CD4-positive, alpha-beta T cell treated with Interleukin-6 for 4 hours (primary cell): ENCODE results near the gene DUSP28.
"Not testable (repeated sequence)": the region's sequence is repeated elsewhere in the genome, so short reads cannot be mapped to it uniquely, and the experiment has no call there.

Source experiments
- DNase-seq: peaks from one replicate; pipeline ENCODE4 v3.0.0-alpha.2; 2020; ENCODE audit warnings: mixed read lengths

The DUSP28 gene

GRCh38 chr2:240561325-240561971 is 1.3 kb downstream of the DUSP28 start:
- DNase-seq = peak; percentile 50

- DNase-seq = not testable (repeated sequence)
These were observed 3.1 kb downstream of the DUSP28 start for GRCh38 chr2:240563231-240563630.

- no peak for DNase-seq
These were observed 3.9 kb downstream of the DUSP28 start for GRCh38 chr2:240563951-240564560.

- DNase-seq = peak; percentile 30
These were observed 4.6 kb downstream of the DUSP28 start for GRCh38 chr2:240564561-240565332.

- DNase-seq = peak; percentile 94
These were observed 5.4 kb downstream of the DUSP28 start for GRCh38 chr2:240565333-240566202.

GRCh38 chr2:240566203-240567136 is 6.3 kb downstream of the DUSP28 start:
- peak; percentile 98 for DNase-seq

- DNase-seq = peak; percentile 72
These were observed 7.1 kb downstream of the DUSP28 start for GRCh38 chr2:240567137-240567871.

GRCh38 chr2:240567872-240568677 is 7.9 kb downstream of the DUSP28 start, which contains the start of gene RNPEPL1:
Gene RNPEPL1, plus strand, starts transcription at chr2:240568484. Its CDS starts 103 bp downstream, at chr2:240568587.
- DNase-seq = peak; percentile 69

GRCh38 chr2:240568678-240569522 is 8.7 kb downstream of the DUSP28 start:
- DNase-seq = peak; percentile 75

GRCh38 chr2:240569523-240569997 is 9.4 kb downstream of the DUSP28 start:
- no peak for DNase-seq

GRCh38 chr2:240569998-240570530 is 9.9 kb downstream of the DUSP28 start:
- no peak for DNase-seq

GRCh38 chr2:240570531-240571313 is 10.6 kb downstream of the DUSP28 start:
- DNase-seq = no peak

GRCh38 chr2:240571314-240571973 is 11.3 kb downstream of the DUSP28 start:
- DNase-seq = no peak

- no peak for DNase-seq
These were observed 12.2 kb downstream of the DUSP28 start for GRCh38 chr2:240572141-240573031.

- no peak for DNase-seq
These were observed 12.9 kb downstream of the DUSP28 start for GRCh38 chr2:240573071-240573515.
